NOMO-1 treated with DMSO at 0.1 percent for 48 hours (cell line): ENCODE results near the gene USP17L26.
"Not testable (repeated sequence)": the region's sequence is repeated elsewhere in the genome, so short reads cannot be mapped to it uniquely, and the experiment has no call there.

Source experiments
- DNase-seq: peaks from one replicate; lab custom pipeline; 2025; ENCODE audit not compliant: unreplicated experiment; lab: John Stamatoyannopoulos, UW

The USP17L26 gene, protein sequence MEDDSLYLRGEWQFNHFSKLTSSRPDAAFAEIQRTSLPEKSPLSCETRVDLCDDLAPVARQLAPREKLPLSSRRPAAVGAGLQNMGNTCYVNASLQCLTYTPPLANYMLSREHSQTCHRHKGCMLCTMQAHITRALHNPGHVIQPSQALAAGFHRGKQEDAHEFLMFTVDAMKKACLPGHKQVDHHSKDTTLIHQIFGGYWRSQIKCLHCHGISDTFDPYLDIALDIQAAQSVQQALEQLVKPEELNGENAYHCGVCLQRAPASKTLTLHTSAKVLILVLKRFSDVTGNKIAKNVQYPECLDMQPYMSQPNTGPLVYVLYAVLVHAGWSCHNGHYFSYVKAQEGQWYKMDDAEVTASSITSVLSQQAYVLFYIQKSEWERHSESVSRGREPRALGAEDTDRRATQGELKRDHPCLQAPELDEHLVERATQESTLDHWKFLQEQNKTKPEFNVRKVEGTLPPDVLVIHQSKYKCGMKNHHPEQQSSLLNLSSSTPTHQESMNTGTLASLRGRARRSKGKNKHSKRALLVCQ

DNA sequence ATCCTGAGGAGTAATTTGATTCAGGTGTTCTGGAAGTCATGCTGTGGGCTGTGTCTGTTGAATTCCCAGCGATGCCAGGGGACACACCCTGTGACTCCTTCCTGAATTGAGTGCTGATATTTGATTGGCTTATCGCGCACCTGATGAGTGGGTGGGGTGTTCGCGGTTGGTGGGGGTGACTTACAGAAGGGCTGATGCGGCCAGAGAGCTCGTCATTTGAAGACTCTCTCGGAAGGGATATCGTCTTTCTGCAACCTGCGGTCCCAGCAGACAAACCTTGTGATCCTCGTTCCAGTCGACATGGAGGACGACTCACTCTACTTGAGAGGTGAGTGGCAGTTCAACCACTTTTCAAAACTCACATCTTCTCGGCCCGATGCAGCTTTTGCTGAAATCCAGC, at the start of gene USP17L26:
USP17L26 (plus strand) TSS at position 301 of the 400 bp plus-strand sequence; CDS start at position 301, 0 bp downstream.
- not testable (repeated sequence) for DNase-seq

DNA sequence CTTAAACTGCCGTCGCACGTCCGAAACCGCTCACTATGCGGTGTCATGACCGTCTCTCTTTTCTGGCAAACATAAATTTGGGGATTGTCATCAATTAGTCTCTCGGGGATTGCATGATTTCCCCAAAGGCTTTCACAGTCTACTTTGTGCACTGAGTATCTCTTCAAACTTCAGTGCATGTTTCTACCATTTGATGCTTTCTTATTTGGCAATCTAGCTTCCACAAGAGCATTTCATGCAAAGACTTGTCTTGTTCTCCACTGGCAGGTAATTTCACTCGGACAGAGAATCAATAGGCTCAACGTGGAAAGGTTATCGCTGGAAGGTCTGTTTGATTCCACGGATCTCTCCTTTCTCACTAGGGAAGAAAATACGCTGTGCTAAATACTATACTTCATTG, 10.3 kb upstream of the USP17L26 start:
- DNase-seq: not testable (repeated sequence)

DNA sequence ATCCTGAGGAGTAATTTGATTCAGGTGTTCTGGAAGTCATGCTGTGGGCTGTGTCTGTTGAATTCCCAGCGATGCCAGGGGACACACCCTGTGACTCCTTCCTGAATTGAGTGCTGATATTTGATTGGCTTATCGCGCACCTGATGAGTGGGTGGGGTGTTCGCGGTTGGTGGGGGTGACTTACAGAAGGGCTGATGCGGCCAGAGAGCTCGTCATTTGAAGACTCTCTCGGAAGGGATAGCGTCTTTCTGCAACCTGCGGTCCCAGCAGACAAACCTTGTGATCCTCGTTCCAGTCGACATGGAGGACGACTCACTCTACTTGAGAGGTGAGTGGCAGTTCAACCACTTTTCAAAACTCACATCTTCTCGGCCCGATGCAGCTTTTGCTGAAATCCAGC, 9.6 kb upstream of the USP17L26 start, which contains the start of gene USP17L24:
USP17L24 (plus strand) TSS at position 301 of the 400 bp plus-strand sequence; CDS start at position 301, 0 bp downstream.
- not testable (repeated sequence) for DNase-seq

DNA sequence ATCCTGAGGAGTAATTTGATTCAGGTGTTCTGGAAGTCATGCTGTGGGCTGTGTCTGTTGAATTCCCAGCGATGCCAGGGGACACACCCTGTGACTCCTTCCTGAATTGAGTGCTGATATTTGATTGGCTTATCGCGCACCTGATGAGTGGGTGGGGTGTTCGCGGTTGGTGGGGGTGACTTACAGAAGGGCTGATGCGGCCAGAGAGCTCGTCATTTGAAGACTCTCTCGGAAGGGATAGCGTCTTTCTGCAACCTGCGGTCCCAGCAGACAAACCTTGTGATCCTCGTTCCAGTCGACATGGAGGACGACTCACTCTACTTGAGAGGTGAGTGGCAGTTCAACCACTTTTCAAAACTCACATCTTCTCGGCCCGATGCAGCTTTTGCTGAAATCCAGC, 4.8 kb upstream of the USP17L26 start, which contains the start of gene USP17L25:
USP17L25 (plus strand) TSS at position 301 of the 400 bp plus-strand sequence; CDS start at position 301, 0 bp downstream.
- DNase-seq: not testable (repeated sequence)

DNA sequence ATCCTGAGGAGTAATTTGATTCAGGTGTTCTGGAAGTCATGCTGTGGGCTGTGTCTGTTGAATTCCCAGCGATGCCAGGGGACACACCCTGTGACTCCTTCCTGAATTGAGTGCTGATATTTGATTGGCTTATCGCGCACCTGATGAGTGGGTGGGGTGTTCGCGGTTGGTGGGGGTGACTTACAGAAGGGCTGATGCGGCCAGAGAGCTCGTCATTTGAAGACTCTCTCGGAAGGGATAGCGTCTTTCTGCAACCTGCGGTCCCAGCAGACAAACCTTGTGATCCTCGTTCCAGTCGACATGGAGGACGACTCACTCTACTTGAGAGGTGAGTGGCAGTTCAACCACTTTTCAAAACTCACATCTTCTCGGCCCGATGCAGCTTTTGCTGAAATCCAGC, 4.6 kb downstream of the USP17L26 start, which contains the start of gene USP17L5:
USP17L5 (plus strand) TSS at position 301 of the 400 bp plus-strand sequence; CDS start at position 301, 0 bp downstream.
- not testable (repeated sequence) for DNase-seq

DNA sequence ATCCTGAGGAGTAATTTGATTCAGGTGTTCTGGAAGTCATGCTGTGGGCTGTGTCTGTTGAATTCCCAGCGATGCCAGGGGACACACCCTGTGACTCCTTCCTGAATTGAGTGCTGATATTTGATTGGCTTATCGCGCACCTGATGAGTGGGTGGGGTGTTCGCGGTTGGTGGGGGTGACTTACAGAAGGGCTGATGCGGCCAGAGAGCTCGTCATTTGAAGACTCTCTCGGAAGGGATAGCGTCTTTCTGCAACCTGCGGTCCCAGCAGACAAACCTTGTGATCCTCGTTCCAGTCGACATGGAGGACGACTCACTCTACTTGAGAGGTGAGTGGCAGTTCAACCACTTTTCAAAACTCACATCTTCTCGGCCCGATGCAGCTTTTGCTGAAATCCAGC, 9.4 kb downstream of the USP17L26 start, which contains the start of gene USP17L27:
USP17L27 (plus strand) TSS at position 301 of the 400 bp plus-strand sequence; CDS start at position 301, 0 bp downstream.
- not testable (repeated sequence) for DNase-seq

DNA sequence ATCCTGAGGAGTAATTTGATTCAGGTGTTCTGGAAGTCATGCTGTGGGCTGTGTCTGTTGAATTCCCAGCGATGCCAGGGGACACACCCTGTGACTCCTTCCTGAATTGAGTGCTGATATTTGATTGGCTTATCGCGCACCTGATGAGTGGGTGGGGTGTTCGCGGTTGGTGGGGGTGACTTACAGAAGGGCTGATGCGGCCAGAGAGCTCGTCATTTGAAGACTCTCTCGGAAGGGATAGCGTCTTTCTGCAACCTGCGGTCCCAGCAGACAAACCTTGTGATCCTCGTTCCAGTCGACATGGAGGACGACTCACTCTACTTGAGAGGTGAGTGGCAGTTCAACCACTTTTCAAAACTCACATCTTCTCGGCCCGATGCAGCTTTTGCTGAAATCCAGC, 14.1 kb downstream of the USP17L26 start, which contains the start of gene USP17L28:
USP17L28 (plus strand) TSS at position 301 of the 400 bp plus-strand sequence; CDS start at position 301, 0 bp downstream.
- DNase-seq: not testable (repeated sequence)

DNA sequence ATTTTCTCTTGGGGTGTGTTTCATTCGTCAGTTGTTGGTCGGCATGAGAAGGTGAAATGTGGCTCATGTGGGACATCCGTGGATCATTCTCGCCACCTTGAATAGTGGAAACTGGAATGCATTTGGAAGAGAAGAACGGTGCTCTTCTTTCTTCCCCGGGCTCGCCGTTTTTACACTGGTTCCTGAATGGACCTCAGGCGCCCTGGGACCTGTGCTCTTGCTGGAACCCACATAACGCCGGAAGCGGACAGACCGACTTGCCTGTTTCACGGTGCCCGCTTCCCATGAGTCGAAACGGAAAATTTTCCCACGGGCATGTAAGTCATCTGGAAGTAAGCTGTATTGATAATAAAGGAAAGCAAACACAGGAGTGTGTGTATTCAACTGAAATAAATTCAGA, 16.4 kb downstream of the USP17L26 start:
- not testable (repeated sequence) for DNase-seq

DNA sequence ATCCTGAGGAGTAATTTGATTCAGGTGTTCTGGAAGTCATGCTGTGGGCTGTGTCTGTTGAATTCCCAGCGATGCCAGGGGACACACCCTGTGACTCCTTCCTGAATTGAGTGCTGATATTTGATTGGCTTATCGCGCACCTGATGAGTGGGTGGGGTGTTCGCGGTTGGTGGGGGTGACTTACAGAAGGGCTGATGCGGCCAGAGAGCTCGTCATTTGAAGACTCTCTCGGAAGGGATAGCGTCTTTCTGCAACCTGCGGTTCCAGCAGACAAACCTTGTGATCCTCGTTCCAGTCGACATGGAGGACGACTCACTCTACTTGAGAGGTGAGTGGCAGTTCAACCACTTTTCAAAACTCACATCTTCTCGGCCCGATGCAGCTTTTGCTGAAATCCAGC, 18.9 kb downstream of the USP17L26 start, which contains the start of gene USP17L29:
USP17L29 (plus strand) TSS at position 301 of the 400 bp plus-strand sequence; CDS start at position 301, 0 bp downstream.
- not testable (repeated sequence) for DNase-seq

DNA sequence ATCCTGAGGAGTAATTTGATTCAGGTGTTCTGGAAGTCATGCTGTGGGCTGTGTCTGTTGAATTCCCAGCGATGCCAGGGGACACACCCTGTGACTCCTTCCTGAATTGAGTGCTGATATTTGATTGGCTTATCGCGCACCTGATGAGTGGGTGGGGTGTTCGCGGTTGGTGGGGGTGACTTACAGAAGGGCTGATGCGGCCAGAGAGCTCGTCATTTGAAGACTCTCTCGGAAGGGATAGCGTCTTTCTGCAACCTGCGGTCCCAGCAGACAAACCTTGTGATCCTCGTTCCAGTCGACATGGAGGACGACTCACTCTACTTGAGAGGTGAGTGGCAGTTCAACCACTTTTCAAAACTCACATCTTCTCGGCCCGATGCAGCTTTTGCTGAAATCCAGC, 28.4 kb downstream of the USP17L26 start, which contains the start of gene USP17L30:
USP17L30 (plus strand) TSS at position 301 of the 400 bp plus-strand sequence; CDS start at position 301, 0 bp downstream.
- DNase-seq: not testable (repeated sequence)

DNA sequence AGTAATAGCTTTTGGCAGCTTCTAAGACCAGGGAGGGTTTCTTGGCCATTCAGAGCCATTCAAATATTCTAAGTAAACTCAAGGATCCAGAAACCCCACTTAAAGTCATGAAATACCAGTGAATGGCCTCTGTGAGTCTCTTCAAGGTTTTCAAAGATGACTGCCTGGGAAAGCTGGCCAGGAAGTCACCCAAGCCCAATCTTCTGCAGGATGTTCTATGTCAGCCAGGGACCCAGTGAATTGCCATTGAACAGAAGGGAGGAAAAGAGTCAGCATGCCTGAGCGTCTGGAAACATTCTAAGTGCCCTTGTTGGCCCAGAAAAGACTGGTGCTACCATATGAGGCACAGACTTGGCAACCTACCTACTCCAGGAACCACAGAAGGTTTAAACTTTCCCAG, 45.4 kb downstream of the USP17L26 start:
- DNase-seq: not testable (repeated sequence)

DNA sequence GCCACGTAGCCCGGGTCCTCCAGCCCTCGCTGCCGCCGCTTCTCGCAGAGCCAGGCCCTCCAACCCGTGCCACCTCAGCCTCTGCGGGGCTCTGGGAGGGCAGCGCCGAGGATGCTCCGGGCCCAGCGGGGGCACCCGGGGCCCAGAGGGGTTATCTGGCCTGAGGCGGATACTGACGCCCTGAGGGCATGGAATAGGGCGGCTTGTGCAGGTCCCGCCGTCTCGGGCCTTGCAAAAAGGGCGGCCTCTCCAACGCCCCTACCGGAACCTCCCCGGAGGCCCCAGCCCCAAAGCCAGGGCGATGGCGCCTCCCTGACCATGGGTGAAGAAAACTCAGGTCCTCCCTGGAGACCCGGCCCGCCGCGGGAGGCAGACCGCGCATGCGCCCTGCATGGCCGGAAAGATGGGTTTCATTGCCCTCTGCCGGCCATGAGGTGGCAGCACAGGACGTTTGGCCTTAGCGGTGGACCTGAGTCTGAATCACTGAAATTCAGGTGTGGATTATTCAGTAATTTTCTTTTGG, 46.6 kb downstream of the USP17L26 start:
- not testable (repeated sequence) for DNase-seq

DNA sequence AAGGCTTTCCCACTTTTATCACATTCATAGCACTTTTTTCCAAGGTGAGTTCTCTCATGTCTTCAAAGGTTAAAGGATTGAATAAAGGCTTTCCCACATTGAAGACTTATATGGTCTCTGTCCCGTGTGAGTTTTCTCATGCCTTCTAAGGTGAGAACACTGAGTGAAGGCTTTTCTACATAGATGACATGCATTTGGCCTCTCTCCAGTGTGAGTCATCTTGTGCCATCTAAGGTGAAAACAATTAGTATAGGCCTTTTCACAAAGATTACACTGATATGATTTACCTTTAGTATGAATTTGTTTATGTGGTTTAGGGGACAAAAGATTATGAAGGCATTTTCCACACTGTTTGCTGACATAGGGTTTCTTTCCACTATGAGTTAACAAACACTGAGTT, 49.7 kb downstream of the USP17L26 start:
- no peak for DNase-seq
